Measurements from ENCODE around the gene OPCML. TPM values are rescaled to one million over a fixed set of nuclear protein-coding genes. Genes with fewer than 3 reads are reported as not detected.

OPCML gene
- total RNA-seq, 1 experiment from 2014 or later, result 0.21 TPM

GRCh38 chr11:133053124-133053776 lies 479.1 kb downstream of the OPCML start:
- H3K27me3 ChIP-seq (ENCODE audit: control insufficient read depth, insufficient read depth, low read length), result no peaks in the 10 kb centered on the region
- no peak for DNase-seq
- H3K36me3 ChIP-seq (replicated peaks; ENCODE audit: control insufficient read depth, insufficient read depth, low read length), result no peaks in the 10 kb centered on the region
- no peak overlapping the region for H3K4me3 ChIP-seq (ENCODE audit: insufficient read depth, low read depth, low read length)

GRCh38 chr11:133052537-133052936 lies 479.8 kb downstream of the OPCML start:
- no peaks in the 10 kb centered on the region for H3K36me3 ChIP-seq (replicated peaks; ENCODE audit: control insufficient read depth, insufficient read depth, low read length)
- H3K4me3 ChIP-seq (ENCODE audit: insufficient read depth, low read depth, low read length), result no peak overlapping the region
- no peak for DNase-seq
- no peaks in the 10 kb centered on the region for H3K27me3 ChIP-seq (ENCODE audit: control insufficient read depth, insufficient read depth, low read length)

DNA sequence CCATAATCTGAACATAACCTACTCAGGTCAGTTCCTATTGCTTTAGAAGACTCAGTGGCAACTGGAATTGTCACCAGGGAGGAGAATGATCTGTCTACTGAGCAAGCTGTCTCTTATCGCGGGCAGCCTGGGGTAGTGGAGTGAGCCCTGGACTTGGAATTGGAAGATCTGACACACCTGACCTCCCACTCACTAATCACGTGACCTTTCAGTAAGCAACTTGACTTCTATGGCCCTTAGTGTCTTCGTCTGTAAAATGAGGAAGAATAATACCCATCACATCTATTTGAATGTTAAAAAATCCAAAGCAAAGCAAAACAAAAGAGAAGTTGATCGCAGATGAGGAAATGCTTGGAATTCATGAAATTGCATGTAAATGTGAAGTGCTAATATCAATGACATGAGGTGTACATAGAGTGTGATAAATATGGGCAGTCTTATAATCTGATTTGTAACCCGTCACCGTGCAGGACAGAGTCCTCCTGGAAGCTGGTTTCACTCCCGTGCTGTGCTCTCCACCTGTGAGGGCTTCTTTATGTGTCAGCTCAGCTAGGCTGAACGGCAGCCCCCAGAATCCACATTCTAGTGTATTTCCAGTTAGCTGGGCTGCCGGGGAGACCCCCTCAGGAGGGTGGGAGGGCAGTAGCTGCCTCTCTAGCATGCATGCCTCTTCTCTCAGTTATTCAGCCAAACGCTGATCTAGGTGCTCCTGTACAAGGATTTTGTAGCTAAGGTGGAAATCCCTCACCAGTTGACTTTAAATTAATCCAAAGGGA lies 482.9 kb downstream of the OPCML start:
- no peak for DNase-seq
- no peak overlapping the region for H3K4me3 ChIP-seq (ENCODE audit: insufficient read depth, low read depth, low read length)
- H3K36me3 ChIP-seq (replicated peaks; ENCODE audit: control insufficient read depth, insufficient read depth, low read length), result no peaks in the 10 kb centered on the region
- H3K27me3 ChIP-seq (ENCODE audit: control insufficient read depth, insufficient read depth, low read length), result no peaks in the 10 kb centered on the region

- DNase-seq, result no peak
- Histone ChIP-seq H3K4me3 (ENCODE audit: insufficient read depth, low read depth, low read length) (no peak overlapping the region), H3K27me3 (ENCODE audit: control insufficient read depth, insufficient read depth, low read length) (no peaks in the 10 kb centered on the region), H3K36me3 (replicated peaks; ENCODE audit: control insufficient read depth, insufficient read depth, low read length) (no peaks in the 10 kb centered on the region)
Measured at GRCh38 chr11:133048270-133048669, 484.0 kb downstream of the OPCML start.

DNA sequence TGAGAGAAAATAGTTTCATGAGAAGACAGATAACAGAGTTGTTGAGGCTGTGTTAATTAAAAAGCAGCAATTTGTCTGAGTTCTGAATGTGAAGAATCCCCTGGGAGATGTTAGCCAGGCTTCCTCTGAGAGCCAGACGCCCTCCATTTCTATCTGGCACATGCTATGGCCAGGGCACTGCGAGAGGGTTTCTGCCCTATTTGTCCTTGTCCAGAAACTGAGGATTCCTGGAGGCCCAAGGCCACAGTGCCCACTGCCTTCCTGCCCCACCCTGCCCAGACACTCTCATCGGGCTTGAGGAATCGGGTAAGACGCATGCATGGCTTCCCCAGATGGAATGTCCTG lies 484.6 kb downstream of the OPCML start:
- Histone ChIP-seq H3K27me3 (ENCODE audit: control insufficient read depth, insufficient read depth, low read length) (no peaks in the 10 kb centered on the region), H3K36me3 (replicated peaks; ENCODE audit: control insufficient read depth, insufficient read depth, low read length) (no peaks in the 10 kb centered on the region)

GRCh38 chr11:133047036-133047770 lies 485.1 kb downstream of the OPCML start:
- H3K36me3 ChIP-seq (replicated peaks; ENCODE audit: control insufficient read depth, insufficient read depth, low read length), result no peaks in the 10 kb centered on the region
- H3K4me3 ChIP-seq (ENCODE audit: insufficient read depth, low read depth, low read length), result no peak overlapping the region
- no peaks in the 10 kb centered on the region for H3K27me3 ChIP-seq (ENCODE audit: control insufficient read depth, insufficient read depth, low read length)
- DNase-seq, result no peak

More for the DNA sequence above, 484.6 kb downstream of the OPCML start:
- H3K4me3 ChIP-seq (ENCODE audit: insufficient read depth, low read depth, low read length), result no peak overlapping the region
- no peak for DNase-seq

DNA sequence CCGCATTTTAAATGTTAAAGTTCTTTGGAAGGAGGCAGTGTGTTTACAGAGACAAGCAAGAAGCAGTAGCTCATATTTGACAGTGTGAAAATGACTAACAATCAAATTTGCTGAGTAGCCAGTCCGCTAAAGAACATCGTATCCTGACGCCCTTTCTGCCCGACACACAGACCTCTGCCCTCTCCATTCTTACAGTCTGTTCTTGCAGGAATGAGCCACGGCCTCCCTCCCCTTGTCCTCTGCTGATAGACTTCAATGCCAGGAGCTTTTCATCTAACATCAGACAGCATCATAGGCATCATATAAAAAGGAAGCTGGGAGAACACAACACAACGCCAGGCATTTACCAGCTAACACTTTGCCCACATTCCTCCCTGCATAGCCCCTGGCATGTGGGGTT lies 486.0 kb downstream of the OPCML start:
- DNase-seq, result no peak
- H3K4me3 ChIP-seq (ENCODE audit: insufficient read depth, low read depth, low read length), result no peak overlapping the region

DNA sequence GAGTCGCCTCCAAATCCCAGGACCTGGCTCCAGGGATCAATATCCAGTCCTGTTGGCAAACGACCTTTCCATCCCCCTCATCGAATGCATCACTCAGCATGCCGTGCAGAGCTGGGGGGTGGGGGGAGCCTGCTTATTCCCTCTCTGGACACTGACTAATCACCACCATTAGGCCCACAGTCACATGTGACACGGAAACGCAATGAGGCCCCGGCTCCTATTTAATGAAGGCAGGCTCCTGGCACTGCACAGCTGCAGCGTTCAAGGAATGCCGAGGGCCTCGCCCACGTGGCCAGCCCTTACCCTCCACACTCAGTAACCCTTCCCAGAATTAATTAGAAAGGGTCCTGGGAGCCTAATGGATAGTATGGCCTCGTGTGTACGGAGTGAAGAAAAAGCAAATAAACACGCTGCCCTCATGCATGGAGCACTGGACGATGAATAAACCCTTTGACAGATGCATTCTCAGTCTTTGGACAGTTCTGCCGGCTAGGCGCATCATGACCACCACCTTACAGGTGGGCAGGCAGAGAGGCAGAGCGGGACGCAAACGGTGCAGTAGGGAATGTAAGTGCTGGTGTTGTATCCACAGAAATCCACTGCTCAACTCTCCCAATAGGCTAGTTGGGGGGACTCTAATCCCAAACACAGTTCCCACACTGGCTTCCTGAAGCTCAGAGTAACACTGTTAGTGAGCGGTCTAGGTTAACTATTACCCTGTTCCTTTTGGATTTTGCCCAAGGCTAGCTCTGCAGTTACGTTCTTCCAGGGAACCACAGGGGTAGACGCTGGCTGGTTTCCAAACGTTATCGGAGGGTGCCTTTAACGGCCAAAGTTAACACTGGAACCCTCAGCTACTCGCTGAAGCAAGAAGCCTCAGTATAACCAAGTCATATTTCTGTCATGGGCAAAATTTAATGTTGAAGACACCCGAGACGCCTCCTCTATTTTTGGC lies 490.1 kb downstream of the OPCML start:
- Histone ChIP-seq H3K27me3 (ENCODE audit: control insufficient read depth, insufficient read depth, low read length) (no peaks in the 10 kb centered on the region), H3K36me3 (replicated peaks; ENCODE audit: control insufficient read depth, insufficient read depth, low read length) (no peaks in the 10 kb centered on the region), H3K4me3 (ENCODE audit: insufficient read depth, low read depth, low read length) (no peak overlapping the region)
- DNase-seq, result no peak

More for the DNA sequence above, 486.0 kb downstream of the OPCML start:
- H3K36me3 ChIP-seq (replicated peaks; ENCODE audit: control insufficient read depth, insufficient read depth, low read length), result no peaks in the 10 kb centered on the region
- H3K27me3 ChIP-seq (ENCODE audit: control insufficient read depth, insufficient read depth, low read length), result no peaks in the 10 kb centered on the region

DNA sequence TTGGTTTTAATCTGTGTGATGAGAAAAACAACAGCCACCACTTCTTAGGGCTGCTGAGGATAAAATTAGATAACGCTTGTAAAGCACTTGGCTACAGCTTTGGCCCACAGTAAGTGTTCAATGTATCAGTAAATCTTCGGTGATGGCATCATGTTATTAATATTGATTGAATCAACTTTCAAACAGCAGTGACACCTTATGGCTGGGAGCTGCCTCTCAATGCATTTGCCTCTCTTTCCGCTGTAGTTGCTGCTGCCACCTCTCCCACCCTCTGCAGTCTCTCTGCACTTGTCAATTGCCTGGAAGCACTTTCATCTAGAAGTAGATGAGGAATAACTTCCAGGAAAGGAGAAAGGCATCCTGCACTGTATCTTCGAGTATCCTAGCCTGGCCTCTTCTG lies 491.1 kb downstream of the OPCML start:
- Histone ChIP-seq H3K4me3 (ENCODE audit: insufficient read depth, low read depth, low read length) (no peak overlapping the region), H3K36me3 (replicated peaks; ENCODE audit: control insufficient read depth, insufficient read depth, low read length) (no peaks in the 10 kb centered on the region), H3K27me3 (ENCODE audit: control insufficient read depth, insufficient read depth, low read length) (no peaks in the 10 kb centered on the region)
- DNase-seq, result no peak

- Histone ChIP-seq H3K4me3 (ENCODE audit: insufficient read depth, low read depth, low read length) (no peak overlapping the region), H3K36me3 (replicated peaks; ENCODE audit: control insufficient read depth, insufficient read depth, low read length) (no peaks in the 10 kb centered on the region), H3K27me3 (ENCODE audit: control insufficient read depth, insufficient read depth, low read length) (no peaks in the 10 kb centered on the region)
- no peak for DNase-seq
Measured at GRCh38 chr11:133040289-133040900, 491.9 kb downstream of the OPCML start.

DNA sequence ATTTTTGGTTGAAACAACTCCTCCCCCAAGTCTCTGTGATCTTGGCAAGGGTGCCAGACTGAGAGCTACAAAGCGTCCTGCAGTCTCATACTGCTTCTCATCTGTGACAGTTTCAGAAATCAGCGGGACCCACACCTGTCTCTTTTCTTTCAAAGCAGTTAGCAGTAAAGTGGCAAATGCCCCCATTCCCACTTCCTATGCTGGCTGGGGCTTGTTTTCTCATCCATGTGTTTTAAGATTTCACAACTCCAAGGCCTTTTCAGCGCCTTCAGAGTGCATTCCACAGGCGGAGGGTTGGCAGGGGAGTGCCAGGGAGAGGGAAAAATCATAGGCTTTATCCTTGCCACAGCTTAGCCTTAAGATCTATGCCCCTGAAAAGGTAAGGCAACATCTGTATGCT lies 493.5 kb downstream of the OPCML start:
- no peaks in the 10 kb centered on the region for H3K36me3 ChIP-seq (replicated peaks; ENCODE audit: control insufficient read depth, insufficient read depth, low read length)
- H3K4me3 ChIP-seq (ENCODE audit: insufficient read depth, low read depth, low read length), result no peak overlapping the region
- H3K27me3 ChIP-seq (ENCODE audit: control insufficient read depth, insufficient read depth, low read length), result no peaks in the 10 kb centered on the region
- DNase-seq, result no peak

- H3K36me3 ChIP-seq (replicated peaks; ENCODE audit: control insufficient read depth, insufficient read depth, low read length), result no peaks in the 10 kb centered on the region
- H3K27me3 ChIP-seq (ENCODE audit: control insufficient read depth, insufficient read depth, low read length), result no peaks in the 10 kb centered on the region
- no peak overlapping the region for H3K4me3 ChIP-seq (ENCODE audit: insufficient read depth, low read depth, low read length)
- DNase-seq, result no peak
Measured at GRCh38 chr11:133034929-133035328, 497.4 kb downstream of the OPCML start.

- no peak overlapping the region for H3K4me3 ChIP-seq (ENCODE audit: insufficient read depth, low read depth, low read length)
- DNase-seq, result no peak
Measured at GRCh38 chr11:133029107-133029506, 503.2 kb downstream of the OPCML start.

DNA sequence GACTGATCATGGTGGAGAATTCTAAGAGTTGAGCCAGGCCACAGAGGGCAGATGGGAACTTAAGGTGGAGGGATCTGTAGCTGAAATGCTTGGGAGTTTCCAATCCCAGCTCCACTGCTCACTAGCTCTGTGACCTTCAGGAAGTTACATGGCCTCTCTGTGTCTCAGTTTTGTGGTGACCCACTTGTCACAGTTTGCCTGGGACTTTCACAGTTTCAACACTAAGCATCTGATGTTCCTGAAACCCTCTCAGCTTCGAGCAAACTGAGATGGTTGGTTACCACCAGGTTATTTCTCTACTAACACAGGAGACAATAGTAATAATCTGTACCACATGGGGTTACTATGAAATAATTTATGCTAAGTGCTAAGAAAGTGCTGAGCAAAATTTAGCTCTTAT lies 505.3 kb downstream of the OPCML start:
- Histone ChIP-seq H3K4me3 (ENCODE audit: insufficient read depth, low read depth, low read length) (no peak overlapping the region), H3K27me3 (ENCODE audit: control insufficient read depth, insufficient read depth, low read length) (no peaks in the 10 kb centered on the region), H3K36me3 (replicated peaks; ENCODE audit: control insufficient read depth, insufficient read depth, low read length) (no peaks in the 10 kb centered on the region)
- no peak for DNase-seq

More at GRCh38 chr11:133029107-133029506, 503.2 kb downstream of the OPCML start:
- H3K36me3 ChIP-seq (replicated peaks; ENCODE audit: control insufficient read depth, insufficient read depth, low read length), result no peaks in the 10 kb centered on the region
- H3K27me3 ChIP-seq (ENCODE audit: control insufficient read depth, insufficient read depth, low read length), result no peaks in the 10 kb centered on the region

All from H7 (cell line).